ENCODE data around the gene ATE1. TPM values are rescaled to one million over a fixed set of nuclear protein-coding genes. Genes with fewer than 3 reads are reported as not detected.
A peak's percentile ranks its signal among the peaks of the same experiment; 100 is the strongest.
"Not testable (repeated sequence)": the region's sequence is repeated elsewhere in the genome, so short reads cannot be mapped to it uniquely, and the experiment has no call there.

The ATE1 gene
- total RNA-seq, 1 experiment from 2014 or later: 36.2 TPM

DNA sequence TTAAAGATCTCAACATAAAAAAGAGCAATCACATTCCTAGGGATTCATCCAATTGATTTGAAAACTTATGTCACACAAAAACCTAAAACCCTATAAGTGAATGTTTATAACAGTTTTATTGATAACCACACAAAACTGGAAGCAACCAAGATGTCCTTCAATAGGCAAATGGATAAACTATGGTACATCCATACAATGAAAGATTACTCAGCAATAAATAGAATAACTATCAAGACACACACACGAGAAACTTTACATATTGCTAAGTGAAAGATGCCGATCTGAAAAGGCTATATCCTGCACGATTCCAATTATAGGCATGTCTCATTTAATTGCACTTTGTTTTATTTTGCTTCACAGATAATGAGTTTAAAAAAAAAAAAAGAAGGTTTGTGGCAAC lies 83.3 kb downstream of the ATE1 start:
- DNase-seq (ENCODE audit: low read depth): no peak
- in situ Hi-C loops (cut with HindIII; ENCODE audit: low pct_unique_long_range_greater_than_20kb, low sequenced_read_pairs): no loop called here

DNA sequence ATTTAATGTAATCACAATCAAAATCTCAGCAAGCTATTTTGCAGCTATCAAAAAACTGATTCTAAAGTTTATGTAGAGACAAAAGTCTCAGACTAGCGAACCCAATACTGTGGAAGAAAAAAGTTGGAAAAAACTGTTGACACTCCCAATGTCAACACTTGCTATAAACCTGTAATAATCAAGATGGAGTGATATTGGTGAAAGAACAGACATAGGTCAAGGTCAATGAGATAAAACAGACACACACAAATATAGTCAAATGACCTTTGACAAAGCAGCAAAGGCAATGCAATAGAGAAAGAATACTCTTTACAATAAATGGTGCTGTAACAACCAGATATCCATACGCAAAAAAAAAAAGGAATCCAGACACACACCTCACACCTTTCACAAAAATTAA lies 84.5 kb downstream of the ATE1 start:
- DNase-seq (ENCODE audit: low read depth): no peak
- in situ Hi-C loops (cut with HindIII; ENCODE audit: low pct_unique_long_range_greater_than_20kb, low sequenced_read_pairs): no loop called here

GRCh38 chr10:121841862-121842261 lies 86.0 kb downstream of the ATE1 start:
- no peak for DNase-seq (ENCODE audit: low read depth)
- in situ Hi-C loops (cut with HindIII; ENCODE audit: low pct_unique_long_range_greater_than_20kb, low sequenced_read_pairs): no loop called here

DNA sequence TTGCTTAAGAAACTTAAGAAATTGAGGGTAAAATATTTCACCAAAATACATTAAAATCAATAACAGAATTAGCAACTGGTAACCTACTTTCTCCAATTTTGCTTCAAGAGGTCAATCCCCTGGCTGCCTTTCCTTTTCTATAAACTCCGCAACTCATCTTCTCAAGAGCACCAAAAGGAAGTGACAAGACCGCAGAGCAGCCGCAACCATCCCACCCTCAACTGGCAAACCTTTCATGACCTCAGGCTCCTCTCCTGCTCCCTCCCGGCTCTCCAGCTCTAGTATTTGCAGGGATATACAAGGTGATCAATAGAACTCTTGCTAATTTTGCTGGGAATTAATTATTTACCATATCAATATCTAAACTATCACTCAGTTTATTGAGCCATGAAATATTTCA lies 88.9 kb downstream of the ATE1 start:
- in situ Hi-C loops (cut with HindIII; ENCODE audit: low pct_unique_long_range_greater_than_20kb, low sequenced_read_pairs): no loop called here
- no peak for DNase-seq (ENCODE audit: low read depth)

DNA sequence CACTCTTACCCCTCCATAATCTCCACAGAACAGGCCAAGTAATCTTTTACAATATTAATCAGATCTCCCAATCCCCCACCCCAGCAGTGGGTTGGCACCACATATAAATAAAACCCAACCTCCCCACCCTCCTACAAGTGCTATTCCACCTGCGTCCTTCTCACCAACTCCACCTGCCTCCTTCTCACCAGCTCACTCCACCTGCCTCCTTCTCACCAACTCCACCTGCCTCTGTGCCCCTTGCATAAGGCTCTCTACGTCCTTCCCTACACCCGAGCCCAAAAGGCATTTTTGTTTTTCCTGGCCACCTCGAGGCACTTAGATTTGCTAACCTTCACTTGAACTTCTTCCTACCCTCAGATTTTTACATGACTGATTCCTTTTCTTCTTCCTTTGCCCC lies 89.7 kb downstream of the ATE1 start:
- in situ Hi-C loops (cut with HindIII; ENCODE audit: low pct_unique_long_range_greater_than_20kb, low sequenced_read_pairs): no loop called here
- DNase-seq (ENCODE audit: low read depth): no peak

DNA sequence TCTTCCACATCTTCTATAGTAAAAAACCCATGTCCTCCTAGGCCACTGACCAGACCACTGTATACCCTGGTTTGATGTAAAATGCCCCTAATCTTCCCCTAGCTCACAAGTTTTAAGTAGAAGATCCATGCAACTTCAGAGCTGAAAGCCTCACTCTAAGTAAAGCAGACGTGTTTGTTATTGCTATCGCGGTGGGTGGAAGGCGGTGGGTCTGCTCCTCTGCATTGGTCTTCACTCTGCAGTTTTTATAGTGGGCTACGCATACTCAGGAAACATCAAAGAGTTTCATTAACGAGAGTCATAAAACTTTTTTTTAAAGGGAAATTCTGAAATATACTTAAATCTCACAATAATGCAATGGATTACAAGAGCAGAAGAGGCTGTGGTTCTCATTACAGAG lies 91.7 kb downstream of the ATE1 start:
- no peak for DNase-seq (ENCODE audit: low read depth)
- in situ Hi-C loops (cut with HindIII; ENCODE audit: low pct_unique_long_range_greater_than_20kb, low sequenced_read_pairs): no loop called here

DNA sequence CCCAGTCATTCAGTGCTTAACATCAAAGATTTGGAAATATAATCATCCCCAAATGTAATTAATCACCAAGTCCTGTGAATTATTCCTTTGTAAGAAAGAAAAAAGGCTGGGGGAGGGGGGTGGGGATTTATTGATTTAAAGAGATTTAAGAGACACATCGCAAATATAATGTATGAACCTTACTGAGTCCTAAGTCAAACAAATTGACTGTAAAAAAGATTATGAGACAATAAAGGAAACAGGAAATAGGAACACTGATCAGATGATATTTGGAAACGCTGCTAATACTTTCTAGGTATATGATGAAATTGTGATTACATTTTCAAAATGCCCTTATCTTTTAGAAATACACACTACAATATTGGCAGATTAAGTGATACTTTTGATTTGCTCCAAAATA lies 92.5 kb downstream of the ATE1 start:
- in situ Hi-C loops (cut with HindIII; ENCODE audit: low pct_unique_long_range_greater_than_20kb, low sequenced_read_pairs): no loop called here
- no peak for DNase-seq (ENCODE audit: low read depth)

- in situ Hi-C loops (cut with HindIII; ENCODE audit: low pct_unique_long_range_greater_than_20kb, low sequenced_read_pairs): no loop called here
Measured at GRCh38 chr10:121834757-121835156, 93.1 kb downstream of the ATE1 start.

DNA sequence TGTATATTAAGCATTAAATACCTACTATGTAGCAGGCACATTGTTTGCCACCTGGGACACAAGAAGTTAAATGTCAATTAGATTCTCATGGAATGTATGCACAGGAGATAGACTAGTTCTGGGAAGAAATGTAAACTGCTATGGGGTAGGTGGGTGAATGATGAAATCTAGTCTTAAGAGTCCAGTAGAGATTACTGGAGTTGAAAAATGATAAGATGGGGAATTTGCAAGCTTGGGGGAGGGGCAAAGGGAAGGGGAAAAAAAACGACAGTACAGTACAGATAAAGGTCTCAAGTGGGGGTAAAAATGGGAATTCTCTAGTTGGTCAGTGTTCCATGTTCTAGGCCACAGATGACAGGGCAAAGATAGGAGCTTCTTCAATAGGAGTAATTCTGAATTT lies 94.4 kb downstream of the ATE1 start:
- in situ Hi-C loops (cut with HindIII; ENCODE audit: low pct_unique_long_range_greater_than_20kb, low sequenced_read_pairs): no loop called here
- no peak for DNase-seq (ENCODE audit: low read depth)

More at GRCh38 chr10:121834757-121835156, 93.1 kb downstream of the ATE1 start:
- DNase-seq (ENCODE audit: low read depth): no peak

- in situ Hi-C loops (cut with HindIII; ENCODE audit: low pct_unique_long_range_greater_than_20kb, low sequenced_read_pairs): no loop called here
- DNase-seq (ENCODE audit: low read depth): no peak
Measured at GRCh38 chr10:121832647-121833046, 95.2 kb downstream of the ATE1 start.

- in situ Hi-C loops (cut with HindIII; ENCODE audit: low pct_unique_long_range_greater_than_20kb, low sequenced_read_pairs): no loop called here
- no peak for DNase-seq (ENCODE audit: low read depth)
Measured at GRCh38 chr10:121831777-121832176, 96.1 kb downstream of the ATE1 start.

GRCh38 chr10:121831237-121831636 lies 96.6 kb downstream of the ATE1 start:
- no peak for DNase-seq (ENCODE audit: low read depth)
- in situ Hi-C loops (cut with HindIII; ENCODE audit: low pct_unique_long_range_greater_than_20kb, low sequenced_read_pairs): no loop called here

- in situ Hi-C loops (cut with HindIII; ENCODE audit: low pct_unique_long_range_greater_than_20kb, low sequenced_read_pairs): no loop called here
- no peak for DNase-seq (ENCODE audit: low read depth)
Measured at GRCh38 chr10:121830101-121830500, 97.7 kb downstream of the ATE1 start.

DNA sequence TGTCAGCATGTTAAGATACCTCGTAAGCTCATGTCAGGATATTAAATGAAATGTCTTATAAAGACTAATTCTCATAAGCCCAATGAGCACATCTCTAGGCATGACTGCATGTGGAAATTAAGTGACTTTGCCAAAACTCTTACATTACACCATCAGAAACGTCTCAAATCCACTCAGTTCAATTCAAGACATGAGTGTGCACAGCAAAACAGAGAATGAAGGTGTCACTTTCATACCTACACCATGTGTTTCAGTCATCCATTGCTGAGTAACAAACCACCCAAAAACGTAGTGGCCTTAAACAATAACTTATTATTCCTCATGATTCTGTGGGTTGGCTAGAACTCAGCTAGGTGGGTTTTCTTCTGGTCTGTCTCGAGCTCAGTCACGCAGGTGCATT lies 99.8 kb downstream of the ATE1 start:
- in situ Hi-C loops (cut with HindIII; ENCODE audit: low pct_unique_long_range_greater_than_20kb, low sequenced_read_pairs): no loop called here
- no peak for DNase-seq (ENCODE audit: low read depth)

DNA sequence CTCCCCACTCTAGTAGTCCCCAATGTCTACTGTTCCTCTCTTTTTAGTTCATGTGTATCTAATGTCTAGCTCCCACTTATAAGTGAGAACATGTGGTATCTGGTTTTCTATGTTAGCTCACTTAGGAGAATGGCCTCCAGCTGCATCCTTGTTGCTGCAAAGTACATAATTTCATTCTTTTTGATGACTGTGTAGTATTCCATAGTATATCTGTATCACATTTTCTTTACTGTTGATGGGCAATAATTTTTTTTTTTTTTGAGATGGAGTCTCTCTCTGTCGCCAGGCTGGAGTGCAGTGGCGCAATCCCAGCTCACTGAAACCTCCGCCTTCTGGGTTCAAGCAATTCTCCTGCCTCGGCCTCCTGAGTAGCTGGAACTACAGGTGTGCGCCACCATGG lies 101.1 kb downstream of the ATE1 start:
- in situ Hi-C loops (cut with HindIII; ENCODE audit: low pct_unique_long_range_greater_than_20kb, low sequenced_read_pairs); DNase-seq (ENCODE audit: low read depth): not testable (repeated sequence)

DNA sequence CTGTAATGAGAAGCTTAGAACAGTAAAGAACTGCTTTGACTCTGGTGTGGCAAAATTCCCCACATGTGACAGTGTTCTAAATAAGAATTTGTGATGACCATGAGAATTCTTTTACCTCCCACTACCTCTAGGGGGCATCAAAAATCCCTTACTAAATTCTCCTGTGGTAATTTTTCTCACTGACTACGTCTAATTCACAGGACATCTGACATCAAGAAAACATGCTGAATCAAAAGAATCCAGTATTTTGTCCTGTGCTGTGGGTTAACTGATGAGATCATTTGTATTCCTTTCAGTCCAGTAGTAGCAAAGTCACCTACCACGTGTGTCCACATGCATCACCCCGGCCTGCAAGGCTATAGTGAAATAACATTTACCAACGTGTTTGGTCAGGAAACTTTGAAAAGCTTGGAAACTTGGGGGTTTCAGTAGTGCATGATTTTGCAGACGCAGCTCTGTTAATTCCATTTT lies 103.8 kb downstream of the ATE1 start:
- in situ Hi-C loops (cut with HindIII; ENCODE audit: low pct_unique_long_range_greater_than_20kb, low sequenced_read_pairs): no loop called here
- peak; percentile 58 for DNase-seq (ENCODE audit: low read depth)

DNA sequence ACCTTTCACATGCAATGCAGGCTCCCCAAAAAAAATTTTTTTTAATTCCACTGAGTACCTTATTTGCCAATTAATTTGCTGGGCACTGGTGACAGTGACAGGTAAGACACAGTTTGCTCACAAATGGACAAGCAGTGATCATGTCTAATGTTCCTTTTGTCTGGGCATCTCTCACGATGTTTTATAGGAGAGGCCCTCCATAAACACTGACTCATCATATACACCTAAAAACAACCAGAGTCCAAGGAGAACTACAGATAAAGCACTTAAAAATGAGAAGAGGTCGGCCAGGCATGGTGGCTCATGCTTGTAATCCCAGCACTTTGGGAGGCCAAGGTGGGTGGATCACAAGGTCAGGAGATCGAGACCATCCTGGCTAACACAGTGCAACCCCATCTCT lies 105.1 kb downstream of the ATE1 start:
- DNase-seq (ENCODE audit: low read depth): no peak
- in situ Hi-C loops (cut with HindIII; ENCODE audit: low pct_unique_long_range_greater_than_20kb, low sequenced_read_pairs): no loop called here

- in situ Hi-C loops (cut with HindIII; ENCODE audit: low pct_unique_long_range_greater_than_20kb, low sequenced_read_pairs): no loop called here
- DNase-seq (ENCODE audit: low read depth): no peak
Measured at GRCh38 chr10:121822180-121822579, 105.7 kb downstream of the ATE1 start.

DNA sequence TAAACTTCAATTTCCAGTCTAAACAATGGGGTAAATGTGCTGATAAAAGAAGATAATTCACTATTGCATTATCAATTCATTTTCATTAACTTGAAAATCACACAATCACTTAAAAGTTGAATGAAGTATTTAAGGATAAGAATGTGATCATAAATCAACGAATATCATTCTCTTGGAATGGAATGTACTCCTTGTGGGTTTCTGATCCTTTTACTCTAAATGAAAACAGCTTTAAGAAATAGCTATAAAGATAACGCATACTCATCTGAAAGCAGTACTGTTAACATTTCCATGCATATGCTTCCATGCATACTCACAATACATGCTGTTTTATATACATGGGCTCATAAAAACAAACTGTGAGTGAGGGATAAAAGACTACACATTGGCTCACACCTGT lies 108.8 kb downstream of the ATE1 start:
- in situ Hi-C loops (cut with HindIII; ENCODE audit: low pct_unique_long_range_greater_than_20kb, low sequenced_read_pairs): no loop called here
- DNase-seq (ENCODE audit: low read depth): no peak

GRCh38 chr10:121818599-121818998 lies 109.2 kb downstream of the ATE1 start:
- no peak for DNase-seq (ENCODE audit: low read depth)
- in situ Hi-C loops (cut with HindIII; ENCODE audit: low pct_unique_long_range_greater_than_20kb, low sequenced_read_pairs): no loop called here

DNA sequence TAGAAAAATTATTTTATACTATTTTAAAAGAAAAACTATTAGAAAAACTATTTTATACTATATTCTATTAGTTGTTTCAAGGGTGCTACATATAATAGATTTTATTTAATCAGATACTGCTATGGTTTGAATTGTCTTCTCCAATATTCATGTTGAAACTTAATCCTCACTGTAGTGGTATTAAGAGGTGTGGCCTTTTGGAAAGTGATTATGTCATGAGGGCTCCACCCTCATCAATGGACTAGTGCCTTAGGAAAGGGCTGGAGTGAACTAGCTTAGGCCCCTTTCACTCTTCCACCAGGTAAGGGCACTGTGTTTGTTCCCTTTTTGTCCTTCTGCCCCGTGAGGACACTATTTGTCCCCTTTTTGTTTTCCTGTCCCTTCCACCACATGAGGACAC lies 111.6 kb downstream of the ATE1 start:
- no peak for DNase-seq (ENCODE audit: low read depth)

More for the DNA sequence above, 111.6 kb downstream of the ATE1 start:
- in situ Hi-C loops (cut with HindIII; ENCODE audit: low pct_unique_long_range_greater_than_20kb, low sequenced_read_pairs): no loop called here

Measured in Caki2 (cell line).